Measurements from ENCODE around the gene PITPNM3. TPM values are rescaled to one million over a fixed set of nuclear protein-coding genes. Genes with fewer than 3 reads are reported as not detected.

PITPNM3 gene
- total RNA-seq, result 1.6 and 2.2 TPM in 2 replicates

DNA sequence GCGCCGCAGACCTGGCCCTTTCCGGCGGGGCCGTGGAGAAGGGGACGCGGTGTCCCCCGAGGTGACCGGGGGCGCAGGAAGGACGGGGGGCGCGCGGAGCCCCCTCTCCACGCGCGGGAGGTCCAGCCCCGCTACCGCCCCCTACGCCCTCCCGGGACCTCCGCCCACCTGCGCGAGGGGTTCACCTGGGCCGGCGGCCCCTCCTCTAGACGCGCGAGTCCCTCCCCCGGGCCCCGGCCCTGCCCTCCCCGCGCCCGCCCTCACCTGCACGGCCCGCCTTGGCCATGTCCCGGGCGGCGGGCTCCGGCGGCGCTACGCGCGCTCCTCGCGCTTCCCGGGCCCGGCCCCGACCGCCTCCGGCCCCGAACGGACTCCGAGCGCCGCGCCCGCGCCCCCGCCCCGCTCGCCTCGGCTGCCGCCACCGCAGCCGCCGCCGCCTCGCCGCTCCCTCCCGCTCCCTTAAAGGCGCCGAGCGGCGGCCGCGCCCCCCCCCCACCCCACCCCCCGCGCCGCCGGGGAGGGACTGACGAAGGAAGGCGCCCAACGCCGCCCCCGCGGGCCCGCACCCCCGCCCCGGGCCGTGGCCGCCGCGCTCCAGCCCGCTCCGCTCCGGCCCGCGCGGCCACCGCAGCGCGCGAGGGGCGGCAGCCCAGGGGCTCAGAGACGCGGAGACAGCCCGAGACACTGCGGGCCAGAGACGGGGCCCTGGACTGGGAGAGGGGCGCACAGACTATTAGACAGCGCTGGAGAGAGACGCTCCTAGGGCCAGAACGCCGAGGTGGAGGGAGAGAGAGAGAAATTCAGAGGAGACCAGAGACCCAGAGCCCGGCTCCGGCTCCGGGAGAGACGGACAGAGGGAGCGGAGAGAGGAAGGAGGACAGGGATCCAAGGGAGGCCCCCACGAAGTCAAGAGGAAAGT is at the start of gene PITPNM3:
Gene PITPNM3, minus strand, starts transcription at position 435 of the 919 bp plus-strand sequence. Its CDS starts 149 bp downstream, at position 286.
- no peaks in the 10 kb centered on the region for H3K36me3 ChIP-seq (ENCODE audit: control insufficient read depth, insufficient read depth, low read length)
- DNase-seq (ENCODE audit: low read depth), result no peak
- H3K27me3 ChIP-seq (ENCODE audit: control insufficient read depth, insufficient read depth, low read length), result peaks cover 3% of the 10 kb centered on the region
- TF ChIP-seq, protein P1, sequence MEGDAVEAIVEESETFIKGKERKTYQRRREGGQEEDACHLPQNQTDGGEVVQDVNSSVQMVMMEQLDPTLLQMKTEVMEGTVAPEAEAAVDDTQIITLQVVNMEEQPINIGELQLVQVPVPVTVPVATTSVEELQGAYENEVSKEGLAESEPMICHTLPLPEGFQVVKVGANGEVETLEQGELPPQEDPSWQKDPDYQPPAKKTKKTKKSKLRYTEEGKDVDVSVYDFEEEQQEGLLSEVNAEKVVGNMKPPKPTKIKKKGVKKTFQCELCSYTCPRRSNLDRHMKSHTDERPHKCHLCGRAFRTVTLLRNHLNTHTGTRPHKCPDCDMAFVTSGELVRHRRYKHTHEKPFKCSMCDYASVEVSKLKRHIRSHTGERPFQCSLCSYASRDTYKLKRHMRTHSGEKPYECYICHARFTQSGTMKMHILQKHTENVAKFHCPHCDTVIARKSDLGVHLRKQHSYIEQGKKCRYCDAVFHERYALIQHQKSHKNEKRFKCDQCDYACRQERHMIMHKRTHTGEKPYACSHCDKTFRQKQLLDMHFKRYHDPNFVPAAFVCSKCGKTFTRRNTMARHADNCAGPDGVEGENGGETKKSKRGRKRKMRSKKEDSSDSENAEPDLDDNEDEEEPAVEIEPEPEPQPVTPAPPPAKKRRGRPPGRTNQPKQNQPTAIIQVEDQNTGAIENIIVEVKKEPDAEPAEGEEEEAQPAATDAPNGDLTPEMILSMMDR (IDR thresholded peaks at IDR 0.05; ENCODE audit: insufficient read depth, low read length, poor library complexity, severe bottlenecking), result no peak
- peak within 1 kb of the TSS; percentile 45 for H3K4me3 ChIP-seq (ENCODE audit: low read depth, low read length)

DNA sequence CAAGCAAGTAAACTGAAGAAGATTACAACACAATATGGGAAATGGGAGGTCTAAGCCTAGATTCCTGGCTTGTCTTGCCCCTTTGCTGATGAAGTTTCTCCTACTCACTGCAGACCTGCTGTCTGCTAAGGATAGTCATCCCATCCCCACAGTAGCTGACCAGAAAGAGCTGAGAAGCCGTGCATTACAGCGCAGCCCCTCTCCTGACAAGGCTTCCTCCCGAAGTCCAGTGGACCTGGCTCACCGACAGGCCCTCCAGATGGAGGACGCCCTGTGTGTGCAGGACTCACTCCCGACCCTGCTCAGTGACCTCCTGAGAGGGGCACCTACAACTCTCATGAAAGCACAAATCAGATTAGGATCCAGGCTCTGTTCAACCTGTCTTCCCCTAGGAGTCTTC is 48.8 kb upstream of the PITPNM3 start:
- DNase-seq (ENCODE audit: low read depth), result no peak
- TF ChIP-seq, protein P1 (IDR thresholded peaks at IDR 0.05; ENCODE audit: insufficient read depth, low read length, poor library complexity, severe bottlenecking), result no peak
- H3K4me3 ChIP-seq (ENCODE audit: low read depth, low read length), result no peak overlapping the region
- H3K36me3 ChIP-seq (ENCODE audit: control insufficient read depth, insufficient read depth, low read length), result no peaks in the 10 kb centered on the region
- no peaks in the 10 kb centered on the region for H3K27me3 ChIP-seq (ENCODE audit: control insufficient read depth, insufficient read depth, low read length)

GRCh38 chr17:6603744-6604325 is 47.5 kb upstream of the PITPNM3 start:
- DNase-seq (ENCODE audit: low read depth), result no peak

GRCh38 chr17:6602141-6602540 is 45.8 kb upstream of the PITPNM3 start:
- TF ChIP-seq, protein P1 (IDR thresholded peaks at IDR 0.05; ENCODE audit: insufficient read depth, low read length, poor library complexity, severe bottlenecking), result no peak
- H3K27me3 ChIP-seq (ENCODE audit: control insufficient read depth, insufficient read depth, low read length), result no peaks in the 10 kb centered on the region
- no peaks in the 10 kb centered on the region for H3K36me3 ChIP-seq (ENCODE audit: control insufficient read depth, insufficient read depth, low read length)
- H3K4me3 ChIP-seq (ENCODE audit: low read depth, low read length), result no peak overlapping the region
- no peak for DNase-seq (ENCODE audit: low read depth)

More at GRCh38 chr17:6603744-6604325, 47.5 kb upstream of the PITPNM3 start:
- H3K27me3 ChIP-seq (ENCODE audit: control insufficient read depth, insufficient read depth, low read length), result no peaks in the 10 kb centered on the region
- H3K36me3 ChIP-seq (ENCODE audit: control insufficient read depth, insufficient read depth, low read length), result no peaks in the 10 kb centered on the region
- no peak overlapping the region for H3K4me3 ChIP-seq (ENCODE audit: low read depth, low read length)
- TF ChIP-seq, protein P1 (IDR thresholded peaks at IDR 0.05; ENCODE audit: insufficient read depth, low read length, poor library complexity, severe bottlenecking), result no peak

DNA sequence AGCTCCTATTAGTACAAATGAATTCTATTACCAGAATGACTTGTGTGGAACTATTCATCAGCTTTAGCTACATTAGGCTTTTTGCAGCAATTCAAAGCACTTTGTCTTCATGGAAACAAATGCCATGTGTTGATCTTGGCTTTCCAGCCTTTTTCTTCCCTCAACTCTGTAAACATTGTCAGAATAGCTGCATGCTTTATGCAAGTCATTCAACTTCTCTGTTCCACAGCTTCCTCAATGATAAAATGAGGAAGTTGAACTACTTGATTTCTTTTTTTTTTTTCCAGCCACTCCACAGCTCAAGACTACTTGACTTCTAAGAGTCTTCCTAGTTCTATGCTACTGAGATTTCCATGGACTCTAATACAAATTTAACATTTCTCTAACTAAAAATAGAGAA is 43.0 kb upstream of the PITPNM3 start:
- no peaks in the 10 kb centered on the region for H3K36me3 ChIP-seq (ENCODE audit: control insufficient read depth, insufficient read depth, low read length)

More for the DNA sequence above, 43.0 kb upstream of the PITPNM3 start:
- DNase-seq (ENCODE audit: low read depth), result no peak
- Histone ChIP-seq H3K27me3 (ENCODE audit: control insufficient read depth, insufficient read depth, low read length) (no peaks in the 10 kb centered on the region), H3K4me3 (ENCODE audit: low read depth, low read length) (no peak overlapping the region)
- TF ChIP-seq, protein P1 (IDR thresholded peaks at IDR 0.05; ENCODE audit: insufficient read depth, low read length, poor library complexity, severe bottlenecking), result no peak
